Measurements from ENCODE around the gene MPRIP.
"Not testable (repeated sequence)": the region's sequence is repeated elsewhere in the genome, so short reads cannot be mapped to it uniquely, and the experiment has no call there.

Gene MPRIP

DNA sequence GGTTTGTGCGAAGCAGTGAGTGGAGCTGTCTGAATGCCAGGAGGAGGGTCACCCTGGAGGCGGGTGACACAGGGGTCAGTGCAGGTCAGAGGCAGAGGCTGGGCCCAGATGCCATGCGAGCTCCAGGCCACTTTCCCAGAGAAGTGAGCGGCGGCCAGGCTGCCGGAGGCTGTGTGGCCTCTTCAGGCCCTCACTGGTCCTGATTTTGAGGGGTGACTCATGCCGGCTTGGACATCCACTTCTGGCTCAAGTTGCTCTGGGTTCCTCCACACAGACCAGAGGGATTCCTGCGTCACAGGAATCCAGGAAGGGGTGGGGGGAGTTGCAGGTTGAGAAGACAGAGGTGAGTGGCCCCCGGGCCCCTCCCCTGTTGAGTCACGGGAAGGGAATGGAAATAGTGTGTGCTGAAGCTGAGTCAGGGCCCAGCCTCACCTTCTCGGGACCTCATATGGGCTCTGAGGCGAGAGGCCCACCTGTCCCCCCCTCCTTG is 31.7 kb upstream of the MPRIP start:
- POLR2A ChIA-PET; H3K9me3 ChIP-seq (ENCODE audit: control insufficient read depth, insufficient read depth, low read depth, low read length); H3K4me1 ChIP-seq (ENCODE audit: control insufficient read depth, insufficient read depth, low read length); CTCF ChIA-PET; H3K27ac ChIP-seq (ENCODE audit: extremely low read depth, low read depth, low read length); H3K4me3 ChIP-seq (ENCODE audit: low read depth, low read length); H3K36me3 ChIP-seq (ENCODE audit: control insufficient read depth in 2 of 2, insufficient read depth in 1 of 2, low read length in 2 of 2): not testable (repeated sequence)

DNA sequence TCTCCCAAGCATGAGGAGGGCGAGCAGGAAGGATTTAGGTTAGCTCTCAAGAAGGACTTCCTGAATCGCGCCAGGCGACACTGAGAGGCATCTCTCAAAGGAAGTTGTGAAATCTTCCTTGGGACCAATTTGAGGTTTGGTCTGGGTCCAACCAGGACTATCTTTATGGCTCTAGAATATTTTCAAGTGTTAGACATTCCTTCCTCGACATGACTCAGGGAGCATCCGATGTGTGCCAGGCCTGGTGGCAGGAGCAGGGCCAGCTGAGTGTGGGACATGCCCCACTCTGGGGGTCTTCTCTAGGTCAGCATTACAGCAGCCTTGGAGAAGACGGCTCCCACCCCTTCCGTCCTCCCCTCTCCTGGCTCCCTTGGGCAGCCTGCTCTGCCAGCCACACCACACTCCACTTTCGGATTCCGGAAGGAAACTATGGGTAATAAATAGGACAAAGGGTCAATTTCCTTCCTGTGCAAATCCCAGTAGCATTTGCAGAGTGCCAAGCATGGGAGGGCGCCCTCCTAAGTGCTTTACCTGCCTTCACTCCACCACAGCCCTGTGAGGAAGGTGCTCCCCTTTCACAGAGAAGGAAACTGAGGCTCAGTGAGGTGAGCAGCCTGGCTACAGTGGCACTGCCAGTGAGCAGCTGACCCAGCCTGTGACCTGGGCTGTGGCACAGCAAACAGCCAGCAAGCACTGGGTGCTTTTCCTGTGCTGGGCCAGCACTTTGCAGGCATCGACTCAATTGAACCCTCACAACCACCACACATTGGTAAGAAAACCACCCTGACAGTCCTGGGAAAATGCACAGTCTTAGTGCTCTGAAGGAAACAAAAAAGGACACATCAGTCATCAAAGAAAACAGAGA is 31.0 kb upstream of the MPRIP start:
- H3K4me3 ChIP-seq (ENCODE audit: low read depth, low read length); H3K4me1 ChIP-seq (ENCODE audit: control insufficient read depth, insufficient read depth, low read length); CTCF ChIA-PET; H3K36me3 ChIP-seq (ENCODE audit: control insufficient read depth in 2 of 2, insufficient read depth in 1 of 2, low read length in 2 of 2); H3K9me3 ChIP-seq (ENCODE audit: control insufficient read depth, insufficient read depth, low read depth, low read length); POLR2A ChIA-PET; H3K27ac ChIP-seq (ENCODE audit: extremely low read depth, low read depth, low read length): not testable (repeated sequence)

DNA sequence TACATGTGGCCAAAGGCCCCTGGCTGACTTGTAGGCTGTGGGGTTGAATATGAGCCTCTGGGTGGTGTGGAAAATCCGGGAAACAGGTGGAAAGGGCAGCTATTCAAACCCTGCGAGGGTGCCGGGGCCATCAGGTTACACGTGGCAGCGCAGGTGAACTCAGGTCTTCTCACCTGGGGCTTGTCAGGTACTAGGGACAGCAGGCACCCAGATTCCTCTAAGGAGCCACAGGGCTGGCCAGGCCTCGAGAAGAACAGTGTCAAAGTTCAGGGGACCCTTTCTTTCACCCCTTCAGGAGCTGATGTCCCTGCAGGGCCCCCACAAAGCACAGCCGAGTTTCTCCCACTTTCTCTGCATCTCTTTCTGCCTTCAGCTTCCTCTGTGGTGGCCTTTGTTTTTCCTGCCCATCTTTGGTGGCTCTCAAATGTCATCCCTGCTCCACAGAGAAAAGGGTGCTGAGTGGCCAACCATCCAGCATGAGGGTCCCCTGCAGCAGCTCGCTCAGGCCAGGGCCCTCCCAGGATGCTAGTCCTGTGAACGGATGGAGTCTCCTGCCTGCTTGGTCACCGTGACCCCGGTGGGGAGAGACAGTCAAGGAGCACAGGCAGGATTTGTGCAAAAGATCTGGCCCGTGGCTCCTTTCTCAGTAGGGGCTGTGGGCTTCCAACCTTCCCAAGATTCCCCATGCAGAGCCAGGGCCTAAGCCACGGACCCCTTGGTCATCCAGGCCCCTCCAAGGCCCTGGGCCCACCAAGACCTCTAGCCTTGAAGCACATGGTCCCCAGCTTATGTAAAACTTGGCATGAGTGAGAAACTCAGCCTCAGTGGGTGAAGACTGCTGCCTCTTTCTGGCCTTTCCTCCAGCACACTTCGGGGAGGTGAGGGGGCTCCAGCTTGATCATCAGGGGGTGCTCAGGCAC is 28.2 kb upstream of the MPRIP start:
- H3K4me1 ChIP-seq (ENCODE audit: control insufficient read depth, insufficient read depth, low read length); H3K36me3 ChIP-seq (ENCODE audit: control insufficient read depth in 2 of 2, insufficient read depth in 1 of 2, low read length in 2 of 2); H3K27ac ChIP-seq (ENCODE audit: extremely low read depth, low read depth, low read length); POLR2A ChIA-PET; H3K9me3 ChIP-seq (ENCODE audit: control insufficient read depth, insufficient read depth, low read depth, low read length); CTCF ChIA-PET; H3K4me3 ChIP-seq (ENCODE audit: low read depth, low read length): not testable (repeated sequence)

DNA sequence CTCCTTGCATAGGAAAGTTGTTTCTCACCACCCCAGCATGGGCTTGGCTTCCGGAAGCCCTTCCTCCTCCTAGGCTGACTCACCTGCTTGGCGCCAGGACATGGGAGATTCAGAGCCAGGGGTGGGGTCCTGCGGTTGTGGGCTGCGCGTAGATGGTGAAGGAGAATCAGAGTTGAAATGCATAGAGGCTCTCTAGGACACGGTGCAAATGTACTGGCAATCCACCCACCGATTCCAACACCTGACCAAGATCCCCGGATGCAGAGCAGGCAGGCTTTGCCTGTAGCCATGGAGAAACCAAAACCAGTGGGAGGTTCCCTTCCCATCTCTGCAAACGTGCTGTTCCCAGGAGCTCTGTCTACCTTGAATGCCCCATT is 27.5 kb upstream of the MPRIP start:
- H3K4me1 ChIP-seq (ENCODE audit: control insufficient read depth, insufficient read depth, low read length); POLR2A ChIA-PET; H3K27ac ChIP-seq (ENCODE audit: extremely low read depth, low read depth, low read length); H3K9me3 ChIP-seq (ENCODE audit: control insufficient read depth, insufficient read depth, low read depth, low read length); H3K4me3 ChIP-seq (ENCODE audit: low read depth, low read length); H3K36me3 ChIP-seq (ENCODE audit: control insufficient read depth in 2 of 2, insufficient read depth in 1 of 2, low read length in 2 of 2): not testable (repeated sequence)
- CTCF ChIA-PET, result interaction anchor here (0.7 to 1.2 kb wide), 2 partner anchors 14 to 40 kb away, joined by 3 read pairs; no protein-coding TSS in a partner anchor

DNA sequence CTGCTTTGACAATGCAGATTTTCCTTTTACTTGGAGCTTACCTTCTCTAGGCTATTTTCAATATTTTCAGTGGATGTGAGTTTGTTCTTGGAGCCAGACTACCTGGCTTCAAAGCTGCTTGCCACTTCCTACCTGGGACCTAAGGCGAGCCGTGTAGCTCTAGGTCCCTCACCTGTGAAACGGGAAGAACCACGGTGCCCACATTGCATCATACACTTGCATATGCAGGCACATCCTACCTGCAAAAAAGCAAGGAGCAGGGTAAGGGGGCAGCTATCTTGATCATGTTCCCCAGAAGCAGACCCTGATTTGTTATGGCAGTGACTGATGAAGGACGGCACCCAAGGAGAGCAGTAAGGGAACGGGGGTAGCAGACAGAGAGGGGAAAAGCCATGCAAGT is 27.0 kb upstream of the MPRIP start:
- H3K4me1 ChIP-seq (ENCODE audit: control insufficient read depth, insufficient read depth, low read length), result no peaks in the 10 kb centered on the region
- no peaks in the 10 kb centered on the region for H3K36me3 ChIP-seq (ENCODE audit: control insufficient read depth in 2 of 2, insufficient read depth in 1 of 2, low read length in 2 of 2)
- TF ChIP-seq ZNF707 (tag by site-specific recombination; IDR thresholded peaks at IDR 0.05) (no peak), EGR2 (tag by site-specific recombination; IDR thresholded peaks at IDR 0.05; ENCODE audit: low read depth) (no peak), ZNF600 (tag by site-specific recombination; IDR thresholded peaks at IDR 0.05) (no peak), ZNF624 (tag by site-specific recombination; IDR thresholded peaks at IDR 0.05) (no peak), ZFP3 (tag by site-specific recombination; IDR thresholded peaks at IDR 0.05; ENCODE audit: low read depth) (no peak)
- TF ChIP-seq, protein P1, sequence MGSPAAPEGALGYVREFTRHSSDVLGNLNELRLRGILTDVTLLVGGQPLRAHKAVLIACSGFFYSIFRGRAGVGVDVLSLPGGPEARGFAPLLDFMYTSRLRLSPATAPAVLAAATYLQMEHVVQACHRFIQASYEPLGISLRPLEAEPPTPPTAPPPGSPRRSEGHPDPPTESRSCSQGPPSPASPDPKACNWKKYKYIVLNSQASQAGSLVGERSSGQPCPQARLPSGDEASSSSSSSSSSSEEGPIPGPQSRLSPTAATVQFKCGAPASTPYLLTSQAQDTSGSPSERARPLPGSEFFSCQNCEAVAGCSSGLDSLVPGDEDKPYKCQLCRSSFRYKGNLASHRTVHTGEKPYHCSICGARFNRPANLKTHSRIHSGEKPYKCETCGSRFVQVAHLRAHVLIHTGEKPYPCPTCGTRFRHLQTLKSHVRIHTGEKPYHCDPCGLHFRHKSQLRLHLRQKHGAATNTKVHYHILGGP (tag by site-specific recombination; IDR thresholded peaks at IDR 0.05), result no peak
- ChIA-PET CTCF (interaction anchor here (0.7 to 1.2 kb wide), 3 partner anchors 14 to 40 kb away, joined by 3 to 6 read pairs (median 3); no protein-coding TSS in a partner anchor), POLR2A (no interaction called here)
- H3K27ac ChIP-seq (ENCODE audit: extremely low read depth, low read depth, low read length), result no peak overlapping the region
- H3K4me3 ChIP-seq (ENCODE audit: low read depth, low read length), result no peak overlapping the region
- no peaks in the 10 kb centered on the region for H3K9me3 ChIP-seq (ENCODE audit: control insufficient read depth, insufficient read depth, low read depth, low read length)
